Measurements from ENCODE around the gene MLIP.

Gene MLIP

GRCh38 chr6:54098450-54099044, 12.7 kb upstream of the MLIP start:
- TF ChIP-seq EZH2phosphoT487 (IDR thresholded peaks at IDR 0.05; ENCODE audit: low read depth) (no peak), CTCF (IDR thresholded peaks at IDR 0.05; ENCODE audit: low read depth, low read length) (no peak)
- no peaks in the 10 kb centered on the region for H4K20me1 ChIP-seq (ENCODE audit: insufficient read depth, low read length)
- H3K4me2 ChIP-seq (ENCODE audit: low read length), result 0 out of 2 replicates have a peak overlapping the region, but pooled peaks have one; percentile 15
- H3K4me1 ChIP-seq (ENCODE audit: low read length), result peaks cover 24% of the 10 kb centered on the region
- no peak overlapping the region for H3K9ac ChIP-seq (ENCODE audit: low read length)
- no peak overlapping the region for H2AFZ ChIP-seq (ENCODE audit: low read depth, low read length)
- H3K4me3 ChIP-seq (ENCODE audit: low read length), result no peak overlapping the region
- peaks cover 27% of the 10 kb centered on the region for H3K27me3 ChIP-seq (ENCODE audit: low read depth, low read length)
- H3K36me3 ChIP-seq (replicated peaks; ENCODE audit: low read depth, low read length), result no peaks in the 10 kb centered on the region
- no peaks in the 10 kb centered on the region for H3K9me3 ChIP-seq (ENCODE audit: insufficient read depth, low read length)
- no peak overlapping the region for H3K27ac ChIP-seq (ENCODE audit: low read length)
- H3K79me2 ChIP-seq (ENCODE audit: low read length), result no peaks in the 10 kb centered on the region

- Histone ChIP-seq H3K27ac (ENCODE audit: low read length) (no peak overlapping the region), H3K9me3 (ENCODE audit: insufficient read depth, low read length) (no peaks in the 10 kb centered on the region), H3K79me2 (ENCODE audit: low read length) (no peaks in the 10 kb centered on the region), H3K27me3 (ENCODE audit: low read depth, low read length) (peaks cover 30% of the 10 kb centered on the region), H3K4me3 (ENCODE audit: low read length) (no peak overlapping the region), H2AFZ (ENCODE audit: low read depth, low read length) (no peak overlapping the region), H3K36me3 (replicated peaks; ENCODE audit: low read depth, low read length) (no peaks in the 10 kb centered on the region), H3K4me2 (ENCODE audit: low read length) (no peak overlapping the region), H3K4me1 (ENCODE audit: low read length) (peaks cover 24% of the 10 kb centered on the region), H3K9ac (ENCODE audit: low read length) (no peak overlapping the region), H4K20me1 (ENCODE audit: insufficient read depth, low read length) (no peaks in the 10 kb centered on the region)
- TF ChIP-seq CTCF (IDR thresholded peaks at IDR 0.05; ENCODE audit: low read depth, low read length) (no peak), EZH2phosphoT487 (IDR thresholded peaks at IDR 0.05; ENCODE audit: low read depth) (no peak)
These were observed 12.0 kb upstream of the MLIP start for GRCh38 chr6:54099225-54099624.

- Histone ChIP-seq H3K4me3 (ENCODE audit: low read length) (no peak overlapping the region), H2AFZ (ENCODE audit: low read depth, low read length) (no peak overlapping the region), H3K36me3 (replicated peaks; ENCODE audit: low read depth, low read length) (no peaks in the 10 kb centered on the region), H3K4me1 (ENCODE audit: low read length) (peaks cover 22% of the 10 kb centered on the region), H3K27me3 (ENCODE audit: low read depth, low read length) (peaks cover 31% of the 10 kb centered on the region), H3K9me3 (ENCODE audit: insufficient read depth, low read length) (no peaks in the 10 kb centered on the region), H4K20me1 (ENCODE audit: insufficient read depth, low read length) (no peaks in the 10 kb centered on the region), H3K9ac (ENCODE audit: low read length) (no peak overlapping the region), H3K4me2 (ENCODE audit: low read length) (peak overlapping the region; percentile 28), H3K27ac (ENCODE audit: low read length) (no peak overlapping the region), H3K79me2 (ENCODE audit: low read length) (no peaks in the 10 kb centered on the region)
- TF ChIP-seq CTCF (IDR thresholded peaks at IDR 0.05; ENCODE audit: low read depth, low read length) (no peak), EZH2phosphoT487 (IDR thresholded peaks at IDR 0.05; ENCODE audit: low read depth) (no peak)
These were observed 10.7 kb upstream of the MLIP start for GRCh38 chr6:54100411-54101006.

- H3K4me3 ChIP-seq (ENCODE audit: low read length), result no peak overlapping the region
These were observed 9.0 kb upstream of the MLIP start for GRCh38 chr6:54102238-54102637.

More at GRCh38 chr6:54102238-54102637, 9.0 kb upstream of the MLIP start:
- peaks cover 31% of the 10 kb centered on the region; the same call in 1 of the 2 replicates for H3K27me3 ChIP-seq (ENCODE audit: low read depth, low read length)
- no peaks in the 10 kb centered on the region for H3K79me2 ChIP-seq (ENCODE audit: low read length)
- no peaks in the 10 kb centered on the region for H3K9me3 ChIP-seq (ENCODE audit: insufficient read depth, low read length)
- no peaks in the 10 kb centered on the region for H4K20me1 ChIP-seq (ENCODE audit: insufficient read depth, low read length)
- no peak overlapping the region for H3K9ac ChIP-seq (ENCODE audit: low read length)
- TF ChIP-seq EZH2phosphoT487 (IDR thresholded peaks at IDR 0.05; ENCODE audit: low read depth) (no peak), CTCF (IDR thresholded peaks at IDR 0.05; ENCODE audit: low read depth, low read length) (no peak)
- no peaks in the 10 kb centered on the region for H3K36me3 ChIP-seq (replicated peaks; ENCODE audit: low read depth, low read length)
- H3K4me2 ChIP-seq (ENCODE audit: low read length), result no peak overlapping the region
- no peak overlapping the region for H2AFZ ChIP-seq (ENCODE audit: low read depth, low read length)
- no peak overlapping the region for H3K27ac ChIP-seq (ENCODE audit: low read length)
- H3K4me1 ChIP-seq (ENCODE audit: low read length), result peaks cover 17% of the 10 kb centered on the region
